ENCODE results near the gene TLR9.

Gene TLR9

GRCh38 chr3:52211268-52211891, 14.1 kb downstream of the TLR9 start:
- no peak for DNase-seq

- DNase-seq: no peak
These were observed 14.8 kb downstream of the TLR9 start for GRCh38 chr3:52210550-52211046.

- no peak for DNase-seq
These were observed 15.4 kb downstream of the TLR9 start for GRCh38 chr3:52210037-52210436.

- no peak for DNase-seq
These were observed 16.9 kb downstream of the TLR9 start for GRCh38 chr3:52208556-52208955.

GRCh38 chr3:52205727-52206372, 19.6 kb downstream of the TLR9 start:
- no peak for DNase-seq

GRCh38 chr3:52204337-52205073, 20.9 kb downstream of the TLR9 start:
- DNase-seq: no peak

- DNase-seq: no peak
These were observed 21.7 kb downstream of the TLR9 start for GRCh38 chr3:52203701-52204100.

GRCh38 chr3:52202384-52203077, 22.9 kb downstream of the TLR9 start:
- DNase-seq: no peak

GRCh38 chr3:52200981-52201679, 24.3 kb downstream of the TLR9 start:
- DNase-seq: no peak

GRCh38 chr3:52198643-52199608, 26.5 kb downstream of the TLR9 start:
- DNase-seq: no peak

GRCh38 chr3:52197842-52198625, 27.4 kb downstream of the TLR9 start, which contains the start of gene ALAS1:
ALAS1 (plus strand) TSS chr3:52198160; CDS start chr3:52199242, 1,082 bp downstream.
- DNase-seq: peak; percentile 95

- DNase-seq: no peak
These were observed 28.0 kb downstream of the TLR9 start for GRCh38 chr3:52197499-52197841.

GRCh38 chr3:52196977-52197376, 28.5 kb downstream of the TLR9 start:
- DNase-seq: no peak

- DNase-seq: no peak
These were observed 29.6 kb downstream of the TLR9 start for GRCh38 chr3:52195823-52196331.

- no peak for DNase-seq
These were observed 30.2 kb downstream of the TLR9 start for GRCh38 chr3:52195291-52195597.

- DNase-seq: no peak
These were observed 30.8 kb downstream of the TLR9 start for GRCh38 chr3:52194485-52195290.

GRCh38 chr3:52193065-52193464, 32.4 kb downstream of the TLR9 start:
- DNase-seq: no peak

- DNase-seq: no peak
These were observed 33.8 kb downstream of the TLR9 start for GRCh38 chr3:52191663-52192062.

- no peak for DNase-seq
These were observed 35.0 kb downstream of the TLR9 start for GRCh38 chr3:52190294-52191074.

Data from activated CD4-positive, alpha-beta T cell treated with anti-CD3 and anti-CD28 coated beads, Interleukin-2, Interleukin-6, amounts not matched to agents 100 ng/mL and 50 ng/mL, durations not matched to agents 16 hours and 8 hours (primary cell).